DOHH2 (cell line): ENCODE data around the gene GAB2.

Experiments
- H3F3A ChIP-seq: fragments of 200-600 bp; sonication (generic), shearing (Covaris generic); 2 replicates; pipeline ENCODE4 v1.6.0; 2016; ENCODE audit warnings: antibody characterized with exemption, mild to moderate bottlenecking; ENCODE audit not compliant: control insufficient read depth, insufficient read depth
- H3K27ac ChIP-seq: fragments of 200-600 bp; sonication (generic); 2 replicates; pipeline ENCODE4 v1.5.1; 2014; ENCODE audit warnings: low read depth, mild to moderate bottlenecking, low read length, moderate library complexity
- H3K27me3 ChIP-seq: fragments of 200-600 bp; sonication (generic); 2 replicates; pipeline ENCODE4 v1.6.1; 2014; ENCODE audit warnings: mild to moderate bottlenecking, low read length, mixed read lengths; ENCODE audit not compliant: control insufficient read depth
- H3K36me3 ChIP-seq: fragments of 200-600 bp; sonication (generic); 2 replicates; pipeline ENCODE4 v1.6.1; 2014; ENCODE audit warnings: mild to moderate bottlenecking, low read length, moderate library complexity, mixed read lengths; ENCODE audit not compliant: control insufficient read depth
- H3K4me1 ChIP-seq: fragments of 200-600 bp; sonication (generic); 2 replicates; pipeline ENCODE4 v1.6.1; 2014; ENCODE audit warnings: mild to moderate bottlenecking, low read length, mixed read lengths; ENCODE audit not compliant: control insufficient read depth
- H3K4me2 ChIP-seq: fragments of 200-600 bp; sonication (generic); 2 replicates; pipeline ENCODE4 v1.6.0; 2014; ENCODE audit warnings: mild to moderate bottlenecking, low read length, moderate library complexity
- H3K4me3 ChIP-seq: fragments of 200-600 bp; sonication (generic); 2 replicates; pipeline ENCODE4 v1.5.1; 2014; ENCODE audit warnings: mild to moderate bottlenecking, low read length, mixed read lengths
- H3K79me2 ChIP-seq: fragments of 200-600 bp; sonication (generic); 2 replicates; pipeline ENCODE4 v1.6.1; 2014; ENCODE audit warnings: mild to moderate bottlenecking, low read length, mixed read lengths; ENCODE audit not compliant: control insufficient read depth
- H3K9me2 ChIP-seq: fragments of 200-600 bp; sonication (generic); replicated peaks from 2 replicates; pipeline ENCODE4 v1.6.1; 2014; ENCODE audit warnings: mild to moderate bottlenecking, low read length, mixed read lengths; ENCODE audit not compliant: control insufficient read depth
- H3K9me3 ChIP-seq: fragments of 200-600 bp; sonication (generic); 2 replicates; pipeline ENCODE4 v1.6.1; 2014; ENCODE audit warnings: antibody characterized with exemption, low read length, mixed read lengths; ENCODE audit not compliant: control insufficient read depth, insufficient read depth
- H4K20me1 ChIP-seq: fragments of 200-600 bp; sonication (generic); 2 replicates; pipeline ENCODE4 v1.6.0; 2014; ENCODE audit warnings: low read depth, mild to moderate bottlenecking, antibody characterized with exemption, low read length, moderate library complexity; ENCODE audit not compliant: control insufficient read depth, insufficient read depth
- CTCF ChIP-seq: fragments of 200-600 bp; sonication (generic); IDR thresholded peaks from one replicate; pipeline ENCODE4 v1.5.1; 2014; ENCODE audit warnings: antibody characterized with exemption, mild to moderate bottlenecking, low read depth, low read length; ENCODE audit not compliant: poor library complexity, severe bottlenecking
- EZH2phosphoT487 ChIP-seq: fragments of 200-600 bp; sonication (generic); IDR thresholded peaks from 2 replicates; pipeline ENCODE4 v1.6.1; 2017; ENCODE audit warnings: borderline replicate concordance, mild to moderate bottlenecking, antibody characterized with exemption, low read length, moderate library complexity, mixed read lengths

The GAB2 gene

GRCh38 chr11:78192911-78193351 is 224.7 kb downstream of the GAB2 start:
- H4K20me1 ChIP-seq = no peaks in the 10 kb centered on the region
- no peaks in the 10 kb centered on the region for H3K79me2 ChIP-seq
- no peak overlapping the region for H3K27ac ChIP-seq
- H3K9me2 ChIP-seq = no peaks in the 10 kb centered on the region
- no peaks in the 10 kb centered on the region for H3K9me3 ChIP-seq
- peaks cover 20% of the 10 kb centered on the region for H3K4me1 ChIP-seq
- no peaks in the 10 kb centered on the region for H3K27me3 ChIP-seq
- no peak overlapping the region for H3K4me3 ChIP-seq
- H3F3A ChIP-seq = no peaks in the 10 kb centered on the region
- no peak overlapping the region for H3K4me2 ChIP-seq
- H3K36me3 ChIP-seq = no peaks in the 10 kb centered on the region
- TF ChIP-seq EZH2phosphoT487 = no peak
- no peak for TF ChIP-seq CTCF

GRCh38 chr11:78192223-78192719 is 225.3 kb downstream of the GAB2 start:
- Histone ChIP-seq H3K79me2 (no peaks in the 10 kb centered on the region), H3K4me3 (no peak overlapping the region), H3K27me3 (no peaks in the 10 kb centered on the region), H3F3A (no peaks in the 10 kb centered on the region), H3K9me3 (no peaks in the 10 kb centered on the region), H3K4me1 (peaks cover 26% of the 10 kb centered on the region), H3K27ac (no peak overlapping the region), H3K9me2 (no peaks in the 10 kb centered on the region), H4K20me1 (no peaks in the 10 kb centered on the region), H3K4me2 (no peak overlapping the region), H3K36me3 (no peaks in the 10 kb centered on the region)
- no peak for TF ChIP-seq CTCF
- TF ChIP-seq EZH2phosphoT487 = no peak

GRCh38 chr11:78190871-78191538 is 226.6 kb downstream of the GAB2 start:
- H3F3A ChIP-seq = 0 out of 2 replicates have a peak, but pooled peaks cover 5% of the 10 kb centered on the region
- TF ChIP-seq EZH2phosphoT487 (no peak), CTCF (no peak)
- H3K36me3 ChIP-seq = no peaks in the 10 kb centered on the region
- no peak overlapping the region for H3K4me2 ChIP-seq
- H3K27ac ChIP-seq = no peak overlapping the region
- H3K9me3 ChIP-seq = no peaks in the 10 kb centered on the region
- H3K4me1 ChIP-seq = peaks cover 26% of the 10 kb centered on the region
- no peaks in the 10 kb centered on the region for H4K20me1 ChIP-seq
- no peaks in the 10 kb centered on the region for H3K9me2 ChIP-seq
- no peak overlapping the region for H3K4me3 ChIP-seq
- no peaks in the 10 kb centered on the region for H3K79me2 ChIP-seq
- H3K27me3 ChIP-seq = no peaks in the 10 kb centered on the region
